ENCODE measurements around the gene NPTN.

Gene NPTN

GRCh38 chr15:73607843-73608242 is 25.3 kb downstream of the NPTN start:
- no peak overlapping the region for H3K27ac ChIP-seq

DNA sequence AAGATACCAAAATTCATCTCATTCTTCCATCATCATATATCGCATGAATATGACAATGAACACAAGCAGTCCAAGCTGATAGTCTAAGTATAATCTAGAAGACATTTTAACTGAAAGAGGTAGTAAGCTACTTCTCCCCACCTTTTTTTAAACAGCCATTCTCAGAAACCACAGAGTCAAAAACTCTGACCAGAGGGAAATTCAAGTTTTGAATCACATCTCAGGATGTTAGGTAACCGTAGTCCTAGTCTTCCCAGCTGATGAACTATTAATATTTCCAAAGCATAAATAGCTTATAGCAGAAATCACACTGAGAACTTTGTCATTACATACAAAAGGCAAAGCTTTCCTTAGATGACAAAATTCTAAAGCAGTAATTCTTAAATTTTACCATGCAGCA is 25.8 kb downstream of the NPTN start:
- TF ChIP-seq CTCF (IDR thresholded peaks at IDR 0.05) (no peak), ZFX (IDR thresholded peaks at IDR 0.05; ENCODE audit: borderline replicate concordance) (no peak)
- no peak overlapping the region for H3K27ac ChIP-seq

More at GRCh38 chr15:73607843-73608242, 25.3 kb downstream of the NPTN start:
- TF ChIP-seq CTCF (IDR thresholded peaks at IDR 0.05): no peak
- no peak for TF ChIP-seq ZFX (IDR thresholded peaks at IDR 0.05; ENCODE audit: borderline replicate concordance)

GRCh38 chr15:73605759-73606436 is 27.3 kb downstream of the NPTN start:
- no peak for TF ChIP-seq CTCF (IDR thresholded peaks at IDR 0.05)
- no peak for TF ChIP-seq ZFX (IDR thresholded peaks at IDR 0.05; ENCODE audit: borderline replicate concordance)
- H3K27ac ChIP-seq: no peak overlapping the region

GRCh38 chr15:73604477-73604876 is 28.7 kb downstream of the NPTN start:
- H3K27ac ChIP-seq: no peak overlapping the region
- TF ChIP-seq CTCF (IDR thresholded peaks at IDR 0.05) (no peak), ZFX (IDR thresholded peaks at IDR 0.05; ENCODE audit: borderline replicate concordance) (no peak)

DNA sequence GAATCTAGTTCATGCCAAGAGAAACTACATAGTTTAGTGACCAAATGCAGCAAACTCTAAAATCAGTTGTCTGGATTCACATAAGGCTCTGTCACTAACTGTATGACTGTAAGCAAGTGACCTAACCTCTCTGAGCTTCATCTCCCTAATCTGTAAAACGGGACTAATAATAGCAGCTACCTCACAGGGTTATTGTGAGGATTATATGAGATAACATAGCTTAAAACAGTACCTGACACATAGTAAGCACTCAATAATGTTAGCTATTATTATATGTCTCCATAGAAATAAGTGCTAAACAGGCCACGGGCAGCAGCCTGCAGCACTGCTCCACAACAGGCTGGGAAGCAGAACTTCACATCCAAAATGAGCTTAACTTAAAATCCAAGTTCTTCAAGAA is 30.2 kb downstream of the NPTN start:
- no peak for TF ChIP-seq ZFX (IDR thresholded peaks at IDR 0.05; ENCODE audit: borderline replicate concordance)
- no peak for TF ChIP-seq CTCF (IDR thresholded peaks at IDR 0.05)
- no peak overlapping the region for H3K27ac ChIP-seq

DNA sequence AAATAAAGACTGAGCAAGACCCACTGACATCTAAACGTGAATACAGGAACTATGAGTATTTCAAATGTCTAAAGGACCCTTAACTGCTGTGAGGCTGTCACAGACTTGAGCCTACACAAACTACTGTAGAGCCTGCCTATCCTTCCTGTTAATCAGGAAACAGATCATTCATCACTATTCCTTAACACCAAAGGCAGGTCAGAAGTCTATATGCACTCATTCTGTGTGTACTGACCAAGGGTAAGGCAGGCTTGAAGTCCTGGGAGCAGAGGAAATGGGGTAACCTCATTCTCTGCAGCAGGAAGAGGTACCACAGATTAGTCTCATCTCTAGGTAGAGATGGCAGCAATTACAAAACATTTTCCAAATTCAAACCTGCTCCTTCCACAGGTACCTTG is 30.7 kb downstream of the NPTN start:
- TF ChIP-seq CTCF (IDR thresholded peaks at IDR 0.05) (no peak), ZFX (IDR thresholded peaks at IDR 0.05; ENCODE audit: borderline replicate concordance) (no peak)
- H3K27ac ChIP-seq: no peak overlapping the region

- no peak overlapping the region for H3K27ac ChIP-seq
- TF ChIP-seq CTCF (IDR thresholded peaks at IDR 0.05) (no peak), ZFX (IDR thresholded peaks at IDR 0.05; ENCODE audit: borderline replicate concordance) (no peak)
Observed at GRCh38 chr15:73601451-73602445, 31.4 kb downstream of the NPTN start.

All from 22Rv1 (cell line).